Kidney tubule cell (primary cell): ENCODE data around the gene PPP2R5D.

Source experiments
- DNase-seq: peaks from one replicate; pipeline ENCODE4 v3.0.0-alpha.2; 2018; ENCODE audit warnings: low spot score

Gene PPP2R5D

GRCh38 chr6:42996513-42996912 is 12.1 kb downstream of the PPP2R5D start:
- no peak for DNase-seq

DNA sequence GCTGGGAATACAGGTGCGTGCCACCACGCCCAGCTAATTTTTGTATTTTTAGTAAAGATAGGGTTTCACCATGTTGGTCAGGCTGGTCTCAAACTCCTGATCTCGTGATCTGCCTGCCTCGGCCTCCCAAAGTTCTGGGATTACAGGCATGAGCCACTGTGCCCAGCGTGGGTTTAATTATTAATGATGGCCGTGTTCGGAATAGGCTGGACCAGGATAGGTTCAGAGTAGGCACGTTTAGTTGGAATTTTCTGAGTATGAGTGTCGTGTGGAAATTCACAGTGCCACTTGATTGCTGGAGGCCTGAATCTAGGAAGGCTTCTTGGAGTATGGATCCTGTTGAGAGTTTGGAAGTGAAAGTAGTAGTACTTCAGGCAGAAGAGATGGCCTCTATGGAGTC is 13.8 kb downstream of the PPP2R5D start:
- peak; percentile 42 for DNase-seq

DNA sequence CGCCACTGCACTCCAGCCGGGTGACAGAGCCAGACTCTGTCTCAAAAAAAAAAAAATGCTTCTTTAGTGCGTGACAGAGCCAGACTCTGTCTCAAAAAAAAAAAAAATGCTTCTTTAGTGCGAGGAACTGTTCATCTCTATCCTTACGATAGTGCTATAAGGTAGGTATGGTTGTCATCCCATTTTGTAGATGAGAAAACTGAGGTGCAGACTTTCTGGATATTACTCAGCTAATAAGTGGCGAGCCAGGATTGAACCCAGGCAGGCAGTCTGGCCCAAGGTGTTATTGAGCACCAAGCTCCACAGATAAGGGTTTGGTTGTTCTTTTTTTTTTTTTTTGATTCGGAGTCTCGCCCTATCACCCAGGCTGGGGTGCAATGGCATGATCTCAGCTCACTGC is 17.5 kb downstream of the PPP2R5D start:
- no peak for DNase-seq

- no peak for DNase-seq
These were observed 21.5 kb downstream of the PPP2R5D start for GRCh38 chr6:43005844-43006243.

GRCh38 chr6:43006251-43006650 is 21.9 kb downstream of the PPP2R5D start:
- no peak for DNase-seq

DNA sequence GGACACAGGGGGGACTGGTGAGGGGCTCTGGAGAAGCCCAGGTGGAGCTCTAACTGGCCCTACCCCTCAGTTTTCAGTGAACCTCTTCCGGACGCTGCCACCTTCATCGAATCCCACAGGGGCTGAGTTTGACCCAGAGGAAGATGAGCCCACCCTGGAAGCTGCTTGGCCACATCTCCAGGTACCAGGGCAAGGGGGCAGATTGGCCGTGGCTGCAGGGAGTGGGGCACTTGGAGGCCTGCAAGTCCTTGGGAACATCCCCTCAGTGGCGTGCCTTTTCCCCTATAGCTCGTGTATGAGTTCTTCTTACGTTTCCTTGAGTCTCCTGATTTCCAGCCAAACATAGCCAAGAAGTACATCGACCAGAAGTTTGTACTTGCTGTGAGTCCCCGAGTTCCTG is 22.8 kb downstream of the PPP2R5D start:
- no peak for DNase-seq

DNA sequence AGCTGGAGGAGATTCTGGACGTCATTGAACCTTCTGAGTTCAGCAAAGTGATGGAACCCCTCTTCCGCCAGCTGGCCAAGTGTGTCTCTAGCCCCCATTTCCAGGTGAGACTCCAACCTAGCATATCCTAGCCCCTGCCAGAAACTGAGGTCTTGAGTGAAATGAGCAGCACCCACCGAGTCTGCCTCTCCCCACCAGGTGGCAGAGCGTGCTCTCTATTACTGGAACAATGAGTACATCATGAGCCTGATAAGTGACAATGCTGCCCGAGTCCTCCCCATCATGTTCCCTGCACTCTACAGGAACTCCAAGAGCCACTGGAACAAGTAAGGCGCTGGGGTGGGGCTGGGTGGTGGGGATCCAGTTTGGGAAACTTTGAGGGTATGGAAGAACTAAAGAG is 24.8 kb downstream of the PPP2R5D start:
- DNase-seq, result peak; percentile 37

DNA sequence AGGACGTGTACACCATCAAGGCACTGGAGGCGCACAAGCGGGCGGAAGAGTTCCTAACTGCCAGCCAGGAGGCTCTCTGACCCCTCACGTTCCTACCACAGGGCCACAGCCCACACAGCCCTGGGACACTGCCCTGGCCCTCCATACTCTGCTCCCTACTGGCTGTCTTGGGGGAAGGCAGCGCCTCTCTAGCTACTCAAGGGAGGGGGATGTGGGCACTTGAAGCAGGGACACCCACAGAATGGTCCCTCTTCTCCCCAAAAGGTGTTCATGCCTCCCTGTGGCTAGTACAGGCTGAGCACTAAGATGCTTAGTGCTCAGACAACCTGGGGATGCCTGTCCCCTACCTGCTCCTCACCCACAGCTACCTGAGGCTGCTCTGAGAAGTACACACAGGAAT is 26.8 kb downstream of the PPP2R5D start:
- DNase-seq, result no peak

DNA sequence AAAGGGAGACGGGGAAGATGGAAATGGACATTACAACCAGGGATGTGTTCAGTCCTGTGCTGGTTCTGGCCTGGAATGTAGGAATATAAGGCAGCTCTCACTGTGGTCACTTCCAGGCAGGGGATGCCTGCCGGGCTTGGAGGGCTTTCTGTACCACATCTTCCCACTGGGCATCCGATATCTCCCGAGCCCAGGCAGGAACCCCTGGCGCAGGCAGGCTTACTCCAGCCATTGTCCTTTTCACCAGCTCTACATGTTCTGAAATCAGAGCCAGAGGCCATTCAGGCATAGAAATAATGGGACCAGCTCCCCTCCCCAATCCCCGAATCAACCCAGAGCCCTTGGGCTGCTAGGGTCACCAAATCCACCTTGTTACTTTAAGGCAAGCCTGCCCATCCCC is 28.0 kb downstream of the PPP2R5D start:
- DNase-seq, result no peak

- DNase-seq, result peak; percentile 9
These were observed 28.9 kb downstream of the PPP2R5D start for GRCh38 chr6:43013097-43013842.

DNA sequence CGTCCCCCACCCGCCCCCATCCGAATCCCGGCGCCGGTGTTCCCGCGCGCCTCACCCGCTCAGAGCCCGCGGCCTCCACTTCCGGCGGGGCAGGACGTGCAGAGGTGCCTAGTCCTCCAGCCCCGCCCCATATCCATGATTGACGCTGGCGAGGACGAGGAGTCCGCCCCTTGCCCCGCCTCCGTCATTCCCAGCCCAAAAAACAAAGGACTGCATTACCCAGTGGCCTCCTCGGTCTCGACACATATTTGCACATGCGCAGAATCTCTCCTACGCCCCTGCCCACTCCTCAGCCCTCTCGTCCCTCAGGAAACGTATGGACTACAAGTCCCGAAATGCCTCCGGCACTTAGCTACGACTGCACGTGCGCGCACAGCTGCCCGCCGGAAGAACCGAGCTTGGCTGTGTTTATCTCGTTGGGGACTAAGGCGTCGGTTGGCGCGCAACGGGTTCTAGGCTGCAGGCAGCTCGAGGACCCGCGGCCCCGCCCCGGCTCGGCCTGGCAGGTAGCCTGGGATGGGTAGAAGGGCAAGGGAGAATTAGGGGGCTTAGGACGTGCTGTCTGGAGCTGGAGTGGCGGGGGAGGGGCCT is 29.6 kb downstream of the PPP2R5D start, which contains the start of the genes KLHDC3 and MEA1:
Gene KLHDC3, plus strand, starts transcription at position 407 of the 591 bp plus-strand sequence. CDS start 2,944 bp downstream, outside the sequence.
Gene MEA1, minus strand, starts transcription at position 104 of the 591 bp plus-strand sequence. CDS start 133 bp downstream, outside the sequence.
- peak; percentile 100 for DNase-seq

DNA sequence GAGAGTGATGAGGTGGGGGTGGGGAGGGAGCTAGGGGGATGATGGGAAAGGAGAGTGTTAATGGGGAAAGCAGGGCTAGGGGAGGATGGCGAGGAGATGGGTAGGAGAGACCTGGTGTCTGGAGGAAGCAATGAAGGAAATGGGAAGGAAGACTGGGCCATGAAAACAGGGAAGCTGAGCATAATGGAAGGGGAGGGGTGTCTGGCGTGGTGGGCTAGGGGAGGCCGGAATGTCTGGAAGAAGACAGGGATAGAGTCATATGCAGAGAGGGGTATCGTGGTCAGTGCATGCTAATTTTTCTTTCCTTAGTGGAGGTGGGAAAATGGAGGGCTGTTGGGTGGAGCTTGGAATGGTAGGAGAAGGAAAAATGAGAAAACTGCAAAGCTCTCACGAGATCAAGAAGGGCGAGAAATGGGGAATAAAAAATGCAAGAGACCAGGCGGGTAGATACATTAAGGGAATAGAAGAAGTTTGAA is 30.1 kb downstream of the PPP2R5D start:
- peak; percentile 27 for DNase-seq

- no peak for DNase-seq
These were observed 32.0 kb downstream of the PPP2R5D start for GRCh38 chr6:43016176-43016942.

DNA sequence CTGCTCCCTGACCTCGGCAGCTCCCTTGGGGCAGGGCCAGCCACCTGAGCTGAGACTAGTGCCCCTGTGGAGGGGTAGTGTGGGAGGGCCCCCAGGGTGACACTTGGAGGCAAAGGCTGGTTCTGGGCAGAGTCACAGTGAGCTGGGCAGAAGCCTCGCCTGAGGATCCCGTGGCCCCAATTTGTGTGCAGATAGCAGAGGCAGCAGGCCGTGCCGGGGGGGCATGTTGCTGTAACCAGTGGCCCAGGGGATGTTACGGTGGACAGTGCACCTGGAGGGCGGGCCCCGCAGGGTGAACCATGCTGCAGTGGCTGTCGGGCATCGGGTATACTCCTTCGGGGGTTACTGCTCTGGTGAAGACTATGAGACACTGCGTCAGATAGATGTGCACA is 32.6 kb downstream of the PPP2R5D start:
- no peak for DNase-seq

DNA sequence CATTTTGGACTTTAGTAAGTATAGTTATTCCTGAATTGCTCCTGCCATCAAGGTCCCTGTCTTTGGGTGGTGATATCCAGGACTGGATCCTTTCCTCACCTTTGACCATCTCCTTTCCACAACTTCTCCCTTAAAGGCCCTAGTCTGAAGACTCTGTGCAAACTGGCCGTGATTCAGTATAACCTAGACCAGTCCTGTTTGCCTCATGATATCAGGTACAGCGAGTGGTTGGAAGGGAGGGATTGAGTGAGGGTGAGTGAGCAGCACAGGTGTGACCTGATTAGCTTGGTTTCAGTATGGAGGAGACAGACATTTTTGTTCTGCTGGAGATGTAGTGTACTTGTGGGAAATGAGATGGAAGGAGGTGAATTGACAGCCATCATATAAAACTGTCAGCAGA is 34.8 kb downstream of the PPP2R5D start:
- no peak for DNase-seq

DNA sequence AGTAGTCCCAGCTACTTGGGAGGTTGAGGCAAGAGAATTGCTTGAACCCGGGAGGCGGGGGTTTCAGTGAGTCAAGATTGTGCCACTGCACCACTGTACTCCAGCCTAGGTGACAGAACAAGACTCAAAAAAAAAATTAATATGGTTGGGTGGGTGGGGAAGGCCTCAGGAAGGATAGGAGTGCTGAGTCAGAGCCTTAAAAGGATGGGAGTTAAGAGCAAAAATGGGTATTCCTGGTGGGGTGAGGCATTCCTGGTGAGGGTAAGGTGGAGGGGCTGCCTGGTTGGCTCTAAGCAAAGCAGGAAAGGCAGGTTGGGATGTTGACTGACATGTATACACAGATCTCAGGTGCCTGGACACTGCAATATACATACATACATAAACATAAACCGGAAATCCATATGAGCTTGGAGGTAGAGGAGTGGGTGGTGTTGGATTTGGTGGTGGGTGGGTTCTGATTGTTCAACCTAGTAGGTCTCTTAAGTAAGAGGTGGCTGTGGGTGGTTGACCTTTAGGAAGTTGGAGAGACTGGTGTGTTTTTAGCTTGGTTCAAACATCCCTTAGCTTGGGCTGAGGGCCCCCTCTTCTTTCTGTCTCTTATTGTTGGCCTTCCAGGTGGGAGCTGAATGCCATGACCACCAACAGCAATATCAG is 35.8 kb downstream of the PPP2R5D start:
- DNase-seq, result no peak

GRCh38 chr6:43020847-43021246 is 36.5 kb downstream of the PPP2R5D start:
- no peak for DNase-seq

DNA sequence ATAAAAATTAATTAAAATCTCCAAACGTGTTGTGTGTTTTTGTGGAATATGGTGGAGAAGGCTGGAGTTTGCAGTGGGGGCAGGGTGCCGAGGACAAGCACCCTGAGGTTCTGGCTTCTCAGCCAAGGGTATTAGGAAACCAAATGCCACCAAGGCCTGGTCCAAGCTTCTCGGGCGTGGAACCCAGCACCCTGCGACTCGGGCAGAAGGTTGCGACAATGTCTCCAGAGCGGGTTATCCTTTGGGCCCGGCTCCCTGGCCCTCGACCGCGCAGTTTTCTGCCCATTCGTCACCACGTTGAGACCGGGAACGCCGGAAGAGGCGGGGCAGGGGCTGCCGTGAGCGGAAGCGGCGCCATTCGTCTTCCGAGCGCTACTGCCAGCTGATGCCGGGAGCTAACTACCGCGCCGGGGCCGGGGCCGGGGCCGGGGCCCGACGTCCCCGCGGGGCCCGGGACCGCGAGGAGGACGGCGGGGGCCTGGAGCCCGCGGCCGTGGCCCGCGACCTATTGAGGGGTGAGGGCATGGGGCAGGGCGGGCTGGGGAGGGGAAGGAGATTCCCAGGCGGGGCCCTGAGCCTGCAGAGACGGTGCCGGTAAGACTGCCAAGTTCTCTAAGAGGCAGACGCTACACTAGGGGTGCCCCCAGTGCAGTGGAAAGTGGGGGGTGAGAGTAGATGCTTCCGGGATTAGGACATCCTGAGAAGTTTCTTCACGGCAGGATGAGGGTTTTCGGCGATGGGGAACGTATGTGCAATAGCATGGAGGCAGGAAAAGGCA is 37.1 kb downstream of the PPP2R5D start, which contains the start of gene RRP36:
Gene RRP36, plus strand, starts transcription at position 354 of the 778 bp plus-strand sequence. Its CDS starts 32 bp downstream, at position 386.
- DNase-seq, result peak; percentile 78

GRCh38 chr6:43024436-43024835 is 40.1 kb downstream of the PPP2R5D start:
- DNase-seq, result no peak

GRCh38 chr6:43026365-43026764 is 42.0 kb downstream of the PPP2R5D start:
- DNase-seq, result no peak

DNA sequence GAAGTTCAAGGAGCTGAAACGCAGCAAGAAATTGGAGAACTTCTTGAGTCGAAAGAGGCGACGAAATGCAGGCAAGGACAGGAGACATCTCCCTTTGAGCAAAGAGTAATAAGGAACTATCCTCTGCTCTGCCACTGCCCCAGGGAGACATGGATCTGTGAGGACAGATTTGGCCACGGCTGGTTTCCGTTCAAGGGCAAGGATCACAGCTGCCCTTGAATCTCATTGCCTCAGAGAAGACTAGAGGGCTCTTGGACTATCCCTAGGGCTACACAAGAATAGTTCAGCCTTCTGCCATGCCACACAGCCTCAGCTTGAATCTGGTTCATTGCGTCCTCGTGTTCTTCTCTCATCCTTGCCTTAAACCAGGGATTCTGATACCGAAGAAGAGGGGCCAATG is 44.8 kb downstream of the PPP2R5D start:
- DNase-seq, result no peak
